Heart left ventricle (tissue), 16 donors: ENCODE measurements around the gene GRB7. TPM values are rescaled to one million over a fixed set of nuclear protein-coding genes. Genes with fewer than 3 reads are reported as not detected.
A peak's percentile ranks its signal among the peaks of the same experiment; 100 is the strongest.

ENCODE experiments used
- ATAC-seq, 4 donors: fragments of 200-7000 bp; cut with Tn5 transposase; one replicate each; pipeline ENCODE4 v1.9.1; 2020 to 2022; ENCODE audit warnings: moderate library complexity in 4 of 4, mild to moderate bottlenecking in 3 of 4, moderate number of reproducible peaks in 1 of 4
- DNase-seq, 5 donors: peaks; one replicate each; pipeline ENCODE4 v3.0.0-alpha.2; 2020
- H3K27ac ChIP-seq, 12 donors: fragments of 200-600 bp; sonication (generic) in 4 of 12; one replicate each; pipeline versions ENCODE4 v1.5.0 to v1.8.0; 2016 to 2022; ENCODE audit warnings: mild to moderate bottlenecking in 2 of 12
- H3K27me3 ChIP-seq, 9 donors: fragments of 200-600 bp; sonication (generic) in 2 of 9; one replicate each; pipeline versions ENCODE4 v1.5.1 to v1.8.0; 2016 to 2022; ENCODE audit warnings: mild to moderate bottlenecking in 3 of 9
- H3K36me3 ChIP-seq, 9 donors: fragments of 200-600 bp; sonication (generic) in 2 of 9; one replicate each; pipeline versions ENCODE4 v1.5.0 to v1.8.0; 2018 to 2022; ENCODE audit warnings: mild to moderate bottlenecking in 2 of 9
- H3K4me1 ChIP-seq, 12 donors: fragments of 200-600 bp; sonication (generic) in 4 of 12; one replicate each; pipeline versions ENCODE4 v1.5.0 to v1.8.0; 2016 to 2022; ENCODE audit warnings: mild to moderate bottlenecking in 3 of 12
- H3K4me3 ChIP-seq, 12 donors: fragments of 200-600 bp; sonication (generic) in 4 of 12; one replicate each; pipeline versions ENCODE4 v1.5.0 to v1.8.0; 2017 to 2022; ENCODE audit warnings: mild to moderate bottlenecking in 9 of 12, moderate library complexity in 4 of 12
- H3K9me3 ChIP-seq, 12 donors: fragments of 200-600 bp; sonication (generic) in 4 of 12; one replicate each; pipeline versions ENCODE4 v1.5.0 to v1.8.0; 2016 to 2022; ENCODE audit warnings: mild to moderate bottlenecking in 1 of 12
- CTCF ChIP-seq, 12 donors: fragments of 200-600 bp; sonication (generic) in 4 of 12; IDR thresholded peaks; one replicate each; pipeline versions ENCODE4 v1.5.0 to v1.8.0; 2018 to 2022; ENCODE audit warnings: antibody characterized with exemption in 12 of 12, mild to moderate bottlenecking in 5 of 12
- POLR2A ChIP-seq, 2 donors: fragments of 450-650 bp; IDR thresholded peaks; one replicate each; pipeline ENCODE4 v1.6.1; 2017; ENCODE audit warnings: antibody characterized with exemption in 2 of 2, mild to moderate bottlenecking in 2 of 2, moderate library complexity in 2 of 2
- WGBS, 4 donors: extraction: QIAGEN DNeasy Blood & Tissue Kit in 2 of 4; methylation state at CpG; one replicate each; pipeline versions ENCODE4 v1.1.5 to v1.1.7; 2013 to 2018; 5-methylcytosine and 5-hydroxymethylcytosine counted together
- intact Hi-C, 10 donors: fragments of 100-400 bp; cut with DNase I; formaldehyde crosslinking; loops; one replicate each; pipeline versions ENCODE4 v1.11.1 to v1.14.2; 2022
- polyA plus RNA-seq, 2 donors: library from polyadenylated mRNA; stranded (reverse); fragments of 200-250 nt; gene quantifications; one replicate each; pipeline ENCODE4 v1.2.3, GENCODE V29; 2013
- total RNA-seq, 9 donors: library from RNA; depleted of rRNA in 2 of 9; stranded (reverse); fragments of >200 nt in 2 of 9; fragmentation: NEBNext Ultra II Directional in 3 of 9; extraction: Animal tissue kit (Norgen Biotek cat#: 25700) in 3 of 9; gene quantifications; one replicate each; pipeline versions ENCODE4 v1.1.0 to v1.2.4, GENCODE V29; 2016 to 2023
- donor health status: ischemic (EF 13 %, LVEDD 7.1; RV severe dilation, severe dysfunction).
- donor health status: healthy with polysubstance abuse.
- donor health status: DM: no; HTN: yes; CAD: no.
- donor health status: DM: no; HTN: no; CAD: no.
- donor health status: ischemic (EF 25% LVEDD 6.9; RV normal size, moderate dysfunction).
- donor health status: ischemic (EF 25% LVEDD 5.7; RV mildly dilated, moderate dysfunction).
- donor health status: healthy.
- donor health status: DM: yes; HTN: yes; CAD: no.
- donor health status: ischemic (EF 35%, LVEDD 5.7; RV mildly dilated, moderate dysfunction).
- donor health status: nonischemic (EF 11% LVEDD 7.7; RV severe dilation, severe dysfunction).
- donor health status: DM: yes; HTN: yes; CAD: no.
- donor health status: PGD.
- donor health status: ischemic (EF 29% LVEDD 5.4; RV normal size, mild dysfunction).
- donor health status: nonischemic (EF 23%, LVEDD 6.1; RV moderate dilation, normal function).

The GRB7 gene
- total and polyA plus RNA-seq, 11 donors = 0.48 to 8.2 (median 1.3) TPM

- Histone ChIP-seq H3K4me1 (peaks cover 0 to 40% (median 23%) of the 10 kb centered on the region in 12 donors), H3K36me3 (no peaks in the 10 kb centered on the region), H3K27ac (peak overlapping the region in 6 of 12 donors; percentile 32 to 61 (median 52)), H3K9me3 (no peaks in the 10 kb centered on the region), H3K4me3 (no peak overlapping the region), H3K27me3 (no peaks in the 10 kb centered on the region)
- 50 to 60% (median 54%) methylated on average over 5 to 9 of the region's 9 CpGs for WGBS, 4 donors
- ATAC-seq (peak; percentile 7 to 47 (median 32)), DNase-seq (peak in 4 of 5 donors; percentile 63 to 75 (median 68))
- intact Hi-C loops = loop anchor here in 9 of 10 donors (5.0 to 10.0 kb wide), 6 partner anchors 63 to 224 kb away; partner anchors contain the start of genes STARD3 (in 5 of the 9) and PGAP3 (in 1 of the 9)
- TF ChIP-seq POLR2A (IDR thresholded peaks at IDR 0.05) (no peak), CTCF (IDR thresholded peaks at IDR 0.05) (no peak)
Measured at GRCh38 chr17:39750131-39751015, 12.6 kb downstream of the GRB7 start.

- intact Hi-C loops = loop anchor here in 9 of 10 donors (5.0 to 10.0 kb wide), 6 partner anchors 64 to 224 kb away; partner anchors contain the start of genes STARD3 (in 5 of the 9) and PGAP3 (in 1 of the 9)
- Histone ChIP-seq H3K27ac (peak overlapping the region in 2 of 12 donors; percentile 36 to 48), H3K36me3 (no peaks in the 10 kb centered on the region), H3K4me1 (peaks cover 0 to 40% (median 25%) of the 10 kb centered on the region in 12 donors), H3K27me3 (no peaks in the 10 kb centered on the region), H3K4me3 (no peak overlapping the region), H3K9me3 (no peaks in the 10 kb centered on the region)
- ATAC-seq (no peak), DNase-seq (no peak)
- TF ChIP-seq POLR2A (IDR thresholded peaks at IDR 0.05) = no peak
- no peak for TF ChIP-seq CTCF (IDR thresholded peaks at IDR 0.05)
- WGBS, 4 donors = 68 to 74% (median 71%) methylated on average over 4 to 5 of the region's 5 CpGs
Measured at GRCh38 chr17:39751016-39751543, 13.3 kb downstream of the GRB7 start.

- Histone ChIP-seq H3K27ac (no peak overlapping the region), H3K36me3 (no peaks in the 10 kb centered on the region), H3K27me3 (no peaks in the 10 kb centered on the region), H3K4me3 (no peak overlapping the region), H3K4me1 (peaks cover 0 to 40% (median 25%) of the 10 kb centered on the region in 12 donors), H3K9me3 (no peaks in the 10 kb centered on the region)
- 42 to 52% (median 46%) methylated on average over 10 of the region's 10 CpGs for WGBS, 4 donors
- no peak for TF ChIP-seq POLR2A (IDR thresholded peaks at IDR 0.05)
- ATAC-seq = no peak
- intact Hi-C loops = loop anchor here in 9 of 10 donors (2.0 to 10.0 kb wide), 8 partner anchors 21 to 223 kb away; partner anchors contain the start of genes STARD3 (in 5 of the 9), MIEN1 (in 1 of the 9) and PGAP3 (in 1 of the 9)
- no peak for DNase-seq
Measured at GRCh38 chr17:39751637-39752036, 13.9 kb downstream of the GRB7 start.

- no peak overlapping the region for H3K4me3 ChIP-seq
- H3K4me1 ChIP-seq = peaks cover 0 to 40% (median 25%) of the 10 kb centered on the region in 12 donors
- intact Hi-C loops = loop anchor here in 9 of 10 donors (2.0 to 10.0 kb wide), 8 partner anchors 22 to 222 kb away; partner anchors contain the start of genes STARD3 (in 5 of the 9), MIEN1 (in 1 of the 9) and PGAP3 (in 1 of the 9)
- no peaks in the 10 kb centered on the region for H3K36me3 ChIP-seq
- no peak overlapping the region for H3K27ac ChIP-seq
- no peak for DNase-seq
- ATAC-seq = no peak
- no peaks in the 10 kb centered on the region for H3K9me3 ChIP-seq
- 81 to 84% (median 83%) methylated on average over 13 of the region's 13 CpGs for WGBS, 4 donors
- no peaks in the 10 kb centered on the region for H3K27me3 ChIP-seq
- TF ChIP-seq CTCF (IDR thresholded peaks at IDR 0.05) = no peak
- no peak for TF ChIP-seq POLR2A (IDR thresholded peaks at IDR 0.05)
Measured at GRCh38 chr17:39752241-39752881, 14.6 kb downstream of the GRB7 start.
